Mesendoderm (in vitro differentiated cells): ENCODE results near the gene PPIA.
A peak's percentile ranks its signal among the peaks of the same experiment; 100 is the strongest.
"Not testable (repeated sequence)": the region's sequence is repeated elsewhere in the genome, so short reads cannot be mapped to it uniquely, and the experiment has no call there.

Source experiments
- DNase-seq: peaks from one replicate; pipeline ENCODE4 v3.0.0; 2013
- H2AK5ac ChIP-seq: 2 replicates; pipeline ENCODE4 v1.6.1; 2013; ENCODE audit warnings: low read length, inconsistent platforms
- H2BK120ac ChIP-seq: 2 replicates; pipeline ENCODE4 v1.6.1; 2013; ENCODE audit warnings: low read depth, mild to moderate bottlenecking, low read length, moderate library complexity, mixed read lengths
- H2BK15ac ChIP-seq: replicated peaks from 2 replicates; pipeline ENCODE4 v1.6.1; 2013; ENCODE audit warnings: low read depth, mild to moderate bottlenecking, moderate library complexity
- H2BK5ac ChIP-seq: 2 replicates; pipeline ENCODE4 v1.6.1; 2013; ENCODE audit warnings: low read length, inconsistent platforms
- H3K18ac ChIP-seq: 2 replicates; pipeline ENCODE4 v1.6.1; 2013; ENCODE audit warnings: mild to moderate bottlenecking, low read length, mixed read lengths
- H3K23ac ChIP-seq: one replicate; pipeline ENCODE4 v1.6.1; 2013; ENCODE audit warnings: low read length
- H3K27ac ChIP-seq: 2 replicates; pipeline ENCODE4 v1.5.1; 2013; ENCODE audit warnings: low read depth, mild to moderate bottlenecking, inconsistent platforms, low read length, moderate library complexity
- H3K27me3 ChIP-seq: 2 replicates; pipeline ENCODE4 v1.6.1; 2013; ENCODE audit warnings: low read length, control low read depth, mild to moderate bottlenecking, inconsistent platforms; ENCODE audit not compliant: insufficient read depth, poor library complexity
- H3K36me3 ChIP-seq: 2 replicates; pipeline ENCODE4 v1.6.1; 2013; ENCODE audit warnings: low read length, inconsistent platforms; ENCODE audit not compliant: control insufficient read depth, insufficient read depth
- H3K4ac ChIP-seq: one replicate; pipeline ENCODE4 v1.6.1; 2013; ENCODE audit warnings: low read depth, mild to moderate bottlenecking, low read length, moderate library complexity
- H3K4me1 ChIP-seq: 2 replicates; pipeline ENCODE4 v1.6.1; 2013; ENCODE audit warnings: low read depth, low read length, inconsistent platforms; ENCODE audit not compliant: control insufficient read depth
- H3K4me2 ChIP-seq: 2 replicates; pipeline ENCODE4 v1.6.1; 2013; ENCODE audit warnings: low read length
- H3K4me3 ChIP-seq: 2 replicates; pipeline ENCODE4 v1.5.1; 2013; ENCODE audit warnings: mild to moderate bottlenecking, low read length
- H3K56ac ChIP-seq: one replicate; pipeline ENCODE4 v1.6.1; 2013; ENCODE audit warnings: low read length
- H3K79me1 ChIP-seq: 2 replicates; pipeline ENCODE4 v1.6.1; 2013; ENCODE audit warnings: low read length, inconsistent platforms
- H3K79me2 ChIP-seq: 2 replicates; pipeline ENCODE4 v1.6.1; 2013; ENCODE audit warnings: mild to moderate bottlenecking, low read length; ENCODE audit not compliant: control insufficient read depth, insufficient read depth
- H3K9ac ChIP-seq: 2 replicates; pipeline ENCODE4 v1.6.1; 2013; ENCODE audit warnings: low read length, inconsistent platforms
- H4K5ac ChIP-seq: one replicate; pipeline ENCODE4 v1.6.1; 2013; ENCODE audit warnings: low read length
- H4K8ac ChIP-seq: one replicate; pipeline ENCODE4 v1.6.1; 2013; ENCODE audit warnings: low read depth, mild to moderate bottlenecking, control low read depth, low read length, moderate library complexity
- WGBS: extraction: QIAGEN DNeasy Blood & Tissue Kit; methylation state at CpG from one replicate; pipeline ENCODE4 v1.1.7; 2013; ENCODE audit warnings: low lambda C conversion rate, missing lambda C conversion rate; ENCODE audit not compliant: insufficient coverage; ENCODE audit errors: extremely low coverage; 5-methylcytosine and 5-hydroxymethylcytosine counted together

PPIA gene

DNA sequence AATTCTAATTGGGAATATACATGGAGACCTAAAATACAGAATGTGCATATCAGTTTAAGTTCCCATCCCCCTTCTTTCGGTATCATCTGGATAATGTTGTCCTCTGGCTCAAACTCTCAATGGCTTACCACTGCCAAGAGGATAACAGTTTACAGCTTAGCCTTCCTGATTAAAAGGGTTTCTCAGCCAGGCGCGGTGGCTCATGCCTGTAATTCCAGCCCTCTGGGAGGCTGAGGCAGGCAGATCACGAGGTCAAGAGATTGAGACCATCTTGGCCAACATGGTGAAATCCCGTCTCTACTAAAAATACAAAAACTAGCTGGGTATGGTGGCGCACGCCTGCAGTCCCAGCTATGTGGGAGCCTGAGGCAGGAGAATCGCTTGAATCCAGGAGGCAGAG, 46.2 kb downstream of the PPIA start:
- not testable (repeated sequence) for H2AK5ac ChIP-seq, H3K18ac ChIP-seq, H2BK5ac ChIP-seq, H3K4me3 ChIP-seq, H4K5ac ChIP-seq, H3K56ac ChIP-seq, H3K27me3 ChIP-seq, H3K4me1 ChIP-seq, DNase-seq, H2BK15ac ChIP-seq, H2BK120ac ChIP-seq, H3K79me1 ChIP-seq, H3K4ac ChIP-seq, H3K9ac ChIP-seq, H3K4me2 ChIP-seq, H3K23ac ChIP-seq, H4K8ac ChIP-seq, H3K36me3 ChIP-seq, H3K27ac ChIP-seq
- H3K79me2 ChIP-seq, result peaks cover 61% of the 10 kb centered on the region
- WGBS, result no CpG with 5 or more reads among the region's 8 CpGs

GRCh38 chr7:44843440-44843839, 47.0 kb downstream of the PPIA start:
- H3K56ac ChIP-seq, DNase-seq, H3K27ac ChIP-seq, H2AK5ac ChIP-seq, H4K5ac ChIP-seq, H3K27me3 ChIP-seq, H3K36me3 ChIP-seq, H3K79me1 ChIP-seq, H3K4me1 ChIP-seq, H4K8ac ChIP-seq, H3K4ac ChIP-seq, H2BK15ac ChIP-seq, H2BK120ac ChIP-seq, H3K4me3 ChIP-seq, H3K4me2 ChIP-seq, H2BK5ac ChIP-seq, H3K18ac ChIP-seq, H3K23ac ChIP-seq, H3K9ac ChIP-seq: not testable (repeated sequence)
- peaks cover 59% of the 10 kb centered on the region for H3K79me2 ChIP-seq
- WGBS, result no CpG with 5 or more reads among the region's 5 CpGs

DNA sequence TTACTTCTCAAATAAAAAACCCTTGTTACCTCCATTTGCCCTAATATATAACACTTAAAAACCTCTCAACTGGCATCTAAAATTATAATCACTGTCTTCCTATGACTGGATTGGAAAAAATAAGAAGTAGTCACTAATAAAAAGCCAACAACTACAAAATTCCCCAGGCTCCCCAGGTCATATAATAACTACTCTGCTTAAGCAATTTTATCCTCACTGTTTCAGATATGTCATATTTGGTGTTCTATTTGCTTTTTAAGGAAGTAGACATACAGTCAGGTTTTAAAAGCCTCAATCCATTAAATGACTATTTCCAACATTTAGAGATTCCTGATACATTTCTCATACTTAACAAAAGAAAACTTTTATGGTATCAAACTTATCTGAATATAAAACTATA, 49.0 kb downstream of the PPIA start:
- no peak for DNase-seq
- Histone ChIP-seq H3K9ac (no peak overlapping the region), H3K4me3 (no peak overlapping the region), H3K27me3 (no peaks in the 10 kb centered on the region), H3K4ac (no peak overlapping the region), H3K23ac (no peak overlapping the region), H3K27ac (no peak overlapping the region), H2BK5ac (no peak overlapping the region), H4K5ac (no peak overlapping the region), H3K36me3 (no peaks in the 10 kb centered on the region), H2BK15ac (no peak overlapping the region), H3K79me1 (peaks cover 5% of the 10 kb centered on the region), H3K4me1 (no peaks in the 10 kb centered on the region), H2AK5ac (no peak overlapping the region), H3K4me2 (no peak overlapping the region), H3K56ac (no peak overlapping the region), H2BK120ac (no peak overlapping the region), H3K18ac (no peak overlapping the region), H4K8ac (no peak overlapping the region), H3K79me2 (peaks cover 52% of the 10 kb centered on the region)

- not testable (repeated sequence) for DNase-seq, H3K4ac ChIP-seq, H2BK120ac ChIP-seq, H3K79me1 ChIP-seq, H3K18ac ChIP-seq, H3K27ac ChIP-seq, H3K4me2 ChIP-seq, H4K5ac ChIP-seq, H3K4me1 ChIP-seq, H3K27me3 ChIP-seq, H2BK15ac ChIP-seq, H3K56ac ChIP-seq, H3K36me3 ChIP-seq, H3K9ac ChIP-seq, H3K4me3 ChIP-seq, H2AK5ac ChIP-seq, H3K23ac ChIP-seq, H2BK5ac ChIP-seq, H4K8ac ChIP-seq
- WGBS, result no CpG with 5 or more reads among the region's 11 CpGs
- H3K79me2 ChIP-seq, result peaks cover 46% of the 10 kb centered on the region
Observed at GRCh38 chr7:44846390-44846789, 49.9 kb downstream of the PPIA start.

- DNase-seq, result no peak
- H2AK5ac ChIP-seq, result no peak overlapping the region
- H3K27ac ChIP-seq, result peak overlapping the region; percentile 94
- H3K18ac ChIP-seq, result peak overlapping the region; percentile 95
- no peak overlapping the region for H2BK5ac ChIP-seq
- peak overlapping the region; percentile 46 for H3K4ac ChIP-seq
- peak overlapping the region; percentile 99 for H3K9ac ChIP-seq
- no peaks in the 10 kb centered on the region for H3K4me1 ChIP-seq
- peak overlapping the region; percentile 75 for H3K4me2 ChIP-seq
- WGBS, result no CpG with 5 or more reads among the region's 12 CpGs
- no peak overlapping the region for H4K8ac ChIP-seq
- no peak overlapping the region for H2BK120ac ChIP-seq
- peak overlapping the region; percentile 95 for H3K4me3 ChIP-seq
- no peak overlapping the region for H3K23ac ChIP-seq
- peaks cover 3% of the 10 kb centered on the region for H3K79me1 ChIP-seq
- no peak overlapping the region for H4K5ac ChIP-seq
- no peak overlapping the region for H2BK15ac ChIP-seq
- peaks cover 40% of the 10 kb centered on the region for H3K79me2 ChIP-seq
- H3K56ac ChIP-seq, result peak overlapping the region; percentile 96
- no peaks in the 10 kb centered on the region for H3K27me3 ChIP-seq
- H3K36me3 ChIP-seq, result no peaks in the 10 kb centered on the region
Observed at GRCh38 chr7:44846816-44847508, 50.5 kb downstream of the PPIA start.

DNA sequence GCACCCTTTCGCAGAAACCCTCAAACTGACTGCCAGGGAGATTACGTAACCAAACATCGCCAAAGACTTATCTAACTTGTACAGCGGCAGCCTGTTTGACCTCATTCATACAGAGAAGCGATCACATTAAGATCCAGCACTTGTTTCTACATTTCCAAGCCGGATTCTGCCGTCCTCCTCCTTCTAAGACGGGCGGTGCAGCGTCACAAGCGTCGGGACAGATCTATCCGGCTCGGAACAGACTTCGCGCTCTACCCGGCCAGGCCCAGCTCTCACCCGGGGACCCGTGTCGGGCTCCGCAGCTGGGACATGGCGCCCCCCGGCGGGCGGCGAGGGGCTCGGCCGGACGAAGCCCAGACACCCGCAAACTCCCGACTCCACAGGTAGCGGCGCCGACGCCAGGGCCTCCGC, 51.0 kb downstream of the PPIA start:
- peak; percentile 92 for DNase-seq
- Histone ChIP-seq H2BK5ac (no peak overlapping the region), H4K8ac (no peak overlapping the region), H3K9ac (peak overlapping the region; percentile 99), H3K79me1 (peaks cover 3% of the 10 kb centered on the region), H2BK15ac (no peak overlapping the region), H3K4me1 (no peaks in the 10 kb centered on the region), H3K27me3 (no peaks in the 10 kb centered on the region), H2AK5ac (no peak overlapping the region), H3K18ac (peak overlapping the region; percentile 95), H3K36me3 (no peaks in the 10 kb centered on the region), H3K27ac (peak overlapping the region; percentile 94), H3K79me2 (peaks cover 36% of the 10 kb centered on the region), H4K5ac (no peak overlapping the region), H2BK120ac (no peak overlapping the region), H3K56ac (peak overlapping the region; percentile 96), H3K4me3 (peak overlapping the region; percentile 95), H3K4ac (peak overlapping the region; percentile 94), H3K4me2 (peak overlapping the region; percentile 75), H3K23ac (no peak overlapping the region)
- no CpG with 5 or more reads among the region's 36 CpGs for WGBS
